Nephron progenitor cell (in vitro differentiated cells): Measurements from ENCODE around the gene ANXA11.

Experiments used
- DNase-seq: peaks from one replicate; pipeline ENCODE4 v3.0.0; 2021
- H3K27ac Mint-ChIP-seq: 2 replicates; pipeline ENCODE4 v1.8.0; 2021; ENCODE audit warnings: mild to moderate bottlenecking, moderate library complexity, mixed read lengths
- H3K27me3 Mint-ChIP-seq: 2 replicates; pipeline ENCODE4 v1.8.0; 2021; ENCODE audit warnings: mild to moderate bottlenecking, low read depth, mixed read lengths; ENCODE audit not compliant: poor library complexity
- H3K36me3 Mint-ChIP-seq: 2 replicates; pipeline ENCODE4 v1.8.0; 2021; ENCODE audit warnings: low read depth, mixed read lengths
- H3K4me1 Mint-ChIP-seq: 2 replicates; pipeline ENCODE4 v1.8.0; 2021; ENCODE audit warnings: mixed read lengths
- H3K4me3 Mint-ChIP-seq: 2 replicates; pipeline ENCODE4 v1.8.0; 2021; ENCODE audit warnings: mild to moderate bottlenecking, moderate library complexity, mixed read lengths
- H3K9me3 Mint-ChIP-seq: 2 replicates; pipeline ENCODE4 v1.8.0; 2021; ENCODE audit warnings: mild to moderate bottlenecking, moderate library complexity, mixed read lengths
- TF ChIP-seq, protein P1 (sequence below): fragments of 200-600 bp; sonication (generic); IDR thresholded peaks from 2 replicates; pipeline ENCODE4 v1.5.0; 2021; ENCODE audit warnings: antibody characterized with exemption

ANXA11 gene

DNA sequence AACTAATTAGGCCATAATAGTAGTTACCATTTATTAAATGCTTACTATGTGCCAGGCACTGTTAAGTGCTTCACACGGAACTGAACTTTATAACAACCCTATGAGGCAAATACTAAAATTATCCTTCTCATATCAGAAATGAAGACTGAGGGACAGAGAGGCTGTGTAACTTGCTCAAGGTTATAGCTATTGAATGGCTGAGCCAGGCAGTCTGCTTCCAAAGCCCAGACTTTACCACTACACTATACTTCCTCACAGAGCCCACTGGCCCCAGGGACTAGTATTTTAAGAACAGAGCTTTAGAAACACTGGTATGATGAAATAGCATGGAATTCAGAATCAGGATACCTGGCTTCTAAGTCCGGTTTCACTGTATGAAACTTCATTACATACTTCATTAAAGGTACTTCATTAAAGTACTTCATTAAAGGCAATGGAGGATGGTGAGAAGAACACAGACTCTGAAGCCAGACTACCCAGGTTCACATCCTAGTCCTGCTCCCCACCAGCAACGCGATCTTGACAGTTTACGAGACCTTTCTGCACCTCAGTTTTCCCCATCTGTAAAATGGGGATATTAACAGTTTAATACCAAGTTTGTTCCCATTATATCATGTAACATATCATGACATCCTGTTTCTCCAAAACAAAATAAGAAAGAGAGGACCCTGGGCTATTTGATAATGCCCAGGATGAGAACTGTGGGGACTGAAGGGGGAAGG, 19.6 kb downstream of the ANXA11 start:
- no peak overlapping the region for H3K27ac Mint-ChIP-seq
- no peaks in the 10 kb centered on the region for H3K9me3 Mint-ChIP-seq
- peaks cover 18% of the 10 kb centered on the region for H3K4me1 Mint-ChIP-seq
- no peaks in the 10 kb centered on the region for H3K36me3 Mint-ChIP-seq
- H3K27me3 Mint-ChIP-seq: peaks cover 7% of the 10 kb centered on the region
- no peak overlapping the region for H3K4me3 Mint-ChIP-seq
- TF ChIP-seq, protein P1, sequence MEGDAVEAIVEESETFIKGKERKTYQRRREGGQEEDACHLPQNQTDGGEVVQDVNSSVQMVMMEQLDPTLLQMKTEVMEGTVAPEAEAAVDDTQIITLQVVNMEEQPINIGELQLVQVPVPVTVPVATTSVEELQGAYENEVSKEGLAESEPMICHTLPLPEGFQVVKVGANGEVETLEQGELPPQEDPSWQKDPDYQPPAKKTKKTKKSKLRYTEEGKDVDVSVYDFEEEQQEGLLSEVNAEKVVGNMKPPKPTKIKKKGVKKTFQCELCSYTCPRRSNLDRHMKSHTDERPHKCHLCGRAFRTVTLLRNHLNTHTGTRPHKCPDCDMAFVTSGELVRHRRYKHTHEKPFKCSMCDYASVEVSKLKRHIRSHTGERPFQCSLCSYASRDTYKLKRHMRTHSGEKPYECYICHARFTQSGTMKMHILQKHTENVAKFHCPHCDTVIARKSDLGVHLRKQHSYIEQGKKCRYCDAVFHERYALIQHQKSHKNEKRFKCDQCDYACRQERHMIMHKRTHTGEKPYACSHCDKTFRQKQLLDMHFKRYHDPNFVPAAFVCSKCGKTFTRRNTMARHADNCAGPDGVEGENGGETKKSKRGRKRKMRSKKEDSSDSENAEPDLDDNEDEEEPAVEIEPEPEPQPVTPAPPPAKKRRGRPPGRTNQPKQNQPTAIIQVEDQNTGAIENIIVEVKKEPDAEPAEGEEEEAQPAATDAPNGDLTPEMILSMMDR: no peak
- no peak for DNase-seq

DNA sequence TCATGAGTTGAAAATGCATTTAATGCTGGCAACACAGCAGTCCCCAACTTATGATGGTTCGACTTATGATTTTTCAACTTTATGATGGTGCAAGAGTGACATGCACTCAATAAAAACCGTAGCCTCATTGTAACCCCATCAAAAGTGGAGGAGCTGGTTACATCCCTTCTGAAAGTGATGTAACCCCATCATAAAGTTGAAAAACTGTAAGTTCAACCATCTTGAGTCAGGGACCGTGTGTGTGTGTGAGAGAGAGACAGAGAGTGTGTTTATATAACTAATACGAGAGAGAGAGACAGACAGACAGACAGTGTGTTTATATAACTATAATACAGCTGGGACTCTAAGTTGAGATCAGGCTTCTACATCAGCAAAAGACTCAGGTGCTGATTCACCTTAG, 21.0 kb downstream of the ANXA11 start:
- no peaks in the 10 kb centered on the region for H3K36me3 Mint-ChIP-seq

DNA sequence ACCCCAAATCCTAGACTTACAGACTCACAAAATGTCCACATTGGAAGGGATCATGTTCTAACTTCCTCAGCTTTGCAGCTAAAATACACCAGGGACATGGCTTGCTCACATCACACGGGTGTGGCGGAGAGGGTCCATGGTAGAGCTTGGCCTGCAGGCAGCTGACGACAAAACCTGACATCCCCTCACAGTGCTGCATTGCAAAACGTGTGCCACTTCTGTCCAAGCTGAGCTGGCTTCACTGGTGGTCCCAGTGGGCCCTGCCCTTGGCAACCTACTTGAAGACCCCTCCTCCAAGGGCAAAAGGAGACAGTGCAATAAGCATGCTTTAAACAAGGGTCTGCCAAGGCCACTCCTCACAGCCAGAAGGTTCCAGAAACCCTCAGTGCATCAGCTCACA, 21.9 kb downstream of the ANXA11 start:
- Mint-ChIP-seq H3K36me3 (no peaks in the 10 kb centered on the region), H3K4me1 (peaks cover 12% of the 10 kb centered on the region), H3K27ac (no peak overlapping the region), H3K4me3 (no peak overlapping the region), H3K27me3 (peaks cover 5% of the 10 kb centered on the region), H3K9me3 (no peaks in the 10 kb centered on the region)
- TF ChIP-seq, protein P1: no peak
- DNase-seq: no peak

More for the DNA sequence above, 21.0 kb downstream of the ANXA11 start:
- Mint-ChIP-seq H3K27me3 (peaks cover 7% of the 10 kb centered on the region), H3K27ac (no peak overlapping the region), H3K4me1 (peaks cover 18% of the 10 kb centered on the region), H3K9me3 (no peaks in the 10 kb centered on the region), H3K4me3 (no peak overlapping the region)
- TF ChIP-seq, protein P1: no peak
- DNase-seq: no peak

DNA sequence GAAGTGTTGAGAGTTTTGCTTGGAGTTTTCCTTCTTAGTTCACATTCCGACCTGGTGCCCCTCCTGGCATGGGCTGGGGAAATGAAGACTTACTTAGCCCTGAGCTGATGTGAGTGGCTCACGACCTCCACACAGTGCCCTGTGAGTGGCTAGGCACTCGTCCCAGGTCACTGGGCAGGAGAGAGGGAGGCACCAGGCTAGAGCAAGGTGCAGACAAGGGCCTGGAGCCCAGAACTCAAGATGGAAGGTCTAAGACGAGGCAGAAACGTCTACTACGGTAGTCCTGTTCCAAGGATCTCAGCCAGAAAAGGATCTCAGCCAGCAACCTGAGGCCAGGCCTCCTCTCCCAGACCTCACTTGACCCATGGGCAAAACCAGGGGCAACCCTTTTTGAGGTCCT, 22.4 kb downstream of the ANXA11 start:
- DNase-seq: no peak
- peaks cover 5% of the 10 kb centered on the region for H3K27me3 Mint-ChIP-seq
- H3K4me3 Mint-ChIP-seq: no peak overlapping the region
- peaks cover 13% of the 10 kb centered on the region for H3K4me1 Mint-ChIP-seq
- peak overlapping the region; percentile 78 for H3K27ac Mint-ChIP-seq
- H3K36me3 Mint-ChIP-seq: no peaks in the 10 kb centered on the region
- no peaks in the 10 kb centered on the region for H3K9me3 Mint-ChIP-seq
- TF ChIP-seq, protein P1: no peak

DNA sequence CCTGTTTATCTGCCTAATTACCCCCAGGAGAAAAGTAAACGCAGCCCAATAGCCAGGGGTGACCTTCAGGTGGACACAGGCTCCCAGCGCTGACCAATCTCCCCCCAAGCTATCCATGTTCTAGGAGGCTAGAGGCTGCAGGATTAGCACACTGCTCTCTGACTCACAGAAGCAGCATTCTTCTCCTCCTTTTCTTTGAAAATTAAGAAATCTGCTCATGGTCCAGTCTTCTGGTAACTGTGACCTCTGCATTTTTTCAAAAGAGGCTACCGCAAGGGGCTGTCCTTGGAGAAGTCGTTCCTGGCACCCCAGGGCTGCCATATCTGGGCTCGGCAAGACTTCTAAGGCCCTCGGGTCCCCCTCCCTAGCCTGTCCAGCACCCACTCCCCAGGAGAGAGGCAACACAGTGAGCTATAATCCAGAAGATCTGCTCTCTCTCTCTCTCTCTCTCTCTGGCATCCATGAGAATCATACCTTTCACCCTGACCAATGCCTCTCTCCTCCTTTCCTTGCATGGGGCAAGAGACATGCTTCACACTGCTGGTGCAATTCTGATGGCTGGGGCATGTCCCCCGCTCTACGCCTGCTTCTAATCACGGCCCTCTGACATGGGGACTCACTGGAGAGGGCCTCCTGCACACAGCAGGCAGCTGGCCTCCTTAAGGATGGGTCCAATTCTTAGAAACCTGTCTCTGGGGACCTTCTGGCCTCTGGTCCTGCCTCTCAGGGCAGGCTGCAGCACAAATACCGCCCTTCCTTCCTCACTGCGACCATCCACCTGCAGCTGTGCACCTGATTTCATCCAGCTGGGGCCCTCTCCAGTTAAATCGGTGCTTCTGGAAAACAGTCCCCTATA, 27.3 kb downstream of the ANXA11 start:
- Mint-ChIP-seq H3K9me3 (no peaks in the 10 kb centered on the region), H3K36me3 (no peaks in the 10 kb centered on the region), H3K27me3 (no peaks in the 10 kb centered on the region), H3K4me1 (peaks cover 16% of the 10 kb centered on the region), H3K27ac (no peak overlapping the region), H3K4me3 (no peak overlapping the region)
- no peak for DNase-seq
- TF ChIP-seq, protein P1: no peak
